GM18870 (cell line): ENCODE measurements around the gene BCAS3.

Experiments used
- ATAC-seq: cut with Tn5 transposase; IDR thresholded peaks from one replicate; pipeline ENCODE4 v1.9.1; 2021; ENCODE audit warnings: moderate library complexity; ENCODE audit not compliant: unreplicated experiment

The BCAS3 gene

GRCh38 chr17:61412860-61413660, 735.4 kb downstream of the BCAS3 start:
- no peak for ATAC-seq

- no peak for ATAC-seq
These were observed 736.0 kb downstream of the BCAS3 start for GRCh38 chr17:61413661-61414126.

GRCh38 chr17:61414141-61414935, 736.7 kb downstream of the BCAS3 start:
- no peak for ATAC-seq

- ATAC-seq, result no peak
These were observed 737.2 kb downstream of the BCAS3 start for GRCh38 chr17:61414936-61415251.

GRCh38 chr17:61415374-61416210, 737.9 kb downstream of the BCAS3 start:
- no peak for ATAC-seq

- no peak for ATAC-seq
These were observed 738.5 kb downstream of the BCAS3 start for GRCh38 chr17:61416211-61416539.

- no peak for ATAC-seq
These were observed 739.1 kb downstream of the BCAS3 start for GRCh38 chr17:61416540-61417363.

GRCh38 chr17:61418449-61418848, 740.8 kb downstream of the BCAS3 start:
- ATAC-seq, result no peak

- no peak for ATAC-seq
These were observed 741.9 kb downstream of the BCAS3 start for GRCh38 chr17:61419496-61420046.

GRCh38 chr17:61420052-61420451, 742.4 kb downstream of the BCAS3 start:
- no peak for ATAC-seq

GRCh38 chr17:61420745-61421398, 743.2 kb downstream of the BCAS3 start:
- no peak for ATAC-seq

GRCh38 chr17:61421460-61421859, 743.8 kb downstream of the BCAS3 start:
- ATAC-seq, result no peak

GRCh38 chr17:61422116-61422799, 744.6 kb downstream of the BCAS3 start:
- no peak for ATAC-seq

- ATAC-seq, result no peak
These were observed 745.2 kb downstream of the BCAS3 start for GRCh38 chr17:61422869-61423268.

- no peak for ATAC-seq
These were observed 746.5 kb downstream of the BCAS3 start for GRCh38 chr17:61423967-61424649.

GRCh38 chr17:61425682-61426481, 748.2 kb downstream of the BCAS3 start:
- no peak for ATAC-seq

GRCh38 chr17:61426482-61427304, 749.0 kb downstream of the BCAS3 start:
- ATAC-seq, result no peak
